IPS-18a (cell line): ENCODE measurements around the gene TBC1D7.
"Not testable (repeated sequence)": the region's sequence is repeated elsewhere in the genome, so short reads cannot be mapped to it uniquely, and the experiment has no call there.

Source experiments
- H3K27ac ChIP-seq: one replicate; pipeline ENCODE4 v1.5.1; 2013; ENCODE audit warnings: low read length
- H3K27me3 ChIP-seq: one replicate; pipeline ENCODE4 v1.6.1; 2013; ENCODE audit warnings: mild to moderate bottlenecking, low read length; ENCODE audit not compliant: control insufficient read depth, insufficient read depth
- H3K36me3 ChIP-seq: one replicate; pipeline ENCODE4 v1.6.1; 2013; ENCODE audit warnings: low read depth, low read length; ENCODE audit not compliant: control insufficient read depth
- H3K4me1 ChIP-seq: one replicate; pipeline ENCODE4 v1.6.1; 2013; ENCODE audit warnings: low read depth, low read length; ENCODE audit not compliant: control insufficient read depth
- H3K4me3 ChIP-seq: one replicate; pipeline ENCODE4 v1.5.1; 2013; ENCODE audit warnings: low read length
- H3K9ac ChIP-seq: one replicate; pipeline ENCODE4 v1.6.1; 2013; ENCODE audit warnings: mild to moderate bottlenecking, low read length, moderate library complexity
- H3K9me3 ChIP-seq: one replicate; pipeline ENCODE4 v1.6.1; 2013; ENCODE audit warnings: low read depth, low read length; ENCODE audit not compliant: control insufficient read depth

The TBC1D7 gene

GRCh38 chr6:13336553-13336952, 8.2 kb upstream of the TBC1D7 start:
- H3K9me3 ChIP-seq, result no peaks in the 10 kb centered on the region
- H3K9ac ChIP-seq, result no peak overlapping the region
- no peaks in the 10 kb centered on the region for H3K27me3 ChIP-seq
- H3K4me3 ChIP-seq, result no peak overlapping the region
- no peak overlapping the region for H3K27ac ChIP-seq
- peaks cover 7% of the 10 kb centered on the region for H3K4me1 ChIP-seq
- H3K36me3 ChIP-seq, result no peaks in the 10 kb centered on the region

DNA sequence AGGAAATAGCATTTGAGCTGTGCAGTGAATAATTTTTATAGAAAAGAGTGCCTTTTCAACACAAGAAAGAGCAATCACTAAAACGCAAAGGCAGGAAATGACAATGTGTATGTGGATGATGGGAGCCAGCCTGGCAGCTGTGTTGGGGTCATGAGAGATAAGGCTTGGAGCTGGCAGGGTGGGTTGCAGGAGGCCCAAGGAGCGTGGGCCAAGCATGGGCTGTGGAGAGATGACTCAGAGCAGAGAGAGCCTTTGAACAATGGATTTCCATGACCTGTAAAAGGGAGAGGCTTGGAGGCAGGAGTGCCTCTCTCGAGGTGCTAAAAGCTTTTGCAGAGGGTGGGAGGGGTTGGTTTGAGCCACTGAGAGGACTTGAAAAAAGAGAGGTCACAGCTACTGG, 6.6 kb upstream of the TBC1D7 start:
- Histone ChIP-seq H3K9me3 (no peaks in the 10 kb centered on the region), H3K36me3 (no peaks in the 10 kb centered on the region), H3K27ac (no peak overlapping the region), H3K4me3 (no peak overlapping the region), H3K27me3 (no peaks in the 10 kb centered on the region), H3K4me1 (peaks cover 7% of the 10 kb centered on the region), H3K9ac (no peak overlapping the region)

- H3K36me3 ChIP-seq, result no peaks in the 10 kb centered on the region
- H3K27ac ChIP-seq, result no peak overlapping the region
- peaks cover 3% of the 10 kb centered on the region for H3K4me1 ChIP-seq
- H3K9me3 ChIP-seq, result no peaks in the 10 kb centered on the region
- H3K4me3 ChIP-seq, result no peak overlapping the region
- H3K27me3 ChIP-seq, result no peaks in the 10 kb centered on the region
- H3K9ac ChIP-seq, result no peak overlapping the region
Observed at GRCh38 chr6:13332349-13332706, 4.0 kb upstream of the TBC1D7 start.

GRCh38 chr6:13331516-13332348, 3.4 kb upstream of the TBC1D7 start:
- H3K27me3 ChIP-seq, result no peaks in the 10 kb centered on the region
- H3K27ac ChIP-seq, result no peak overlapping the region
- H3K9me3 ChIP-seq, result no peaks in the 10 kb centered on the region
- H3K4me1 ChIP-seq, result peaks cover 8% of the 10 kb centered on the region
- no peak overlapping the region for H3K4me3 ChIP-seq
- H3K9ac ChIP-seq, result no peak overlapping the region
- no peaks in the 10 kb centered on the region for H3K36me3 ChIP-seq

DNA sequence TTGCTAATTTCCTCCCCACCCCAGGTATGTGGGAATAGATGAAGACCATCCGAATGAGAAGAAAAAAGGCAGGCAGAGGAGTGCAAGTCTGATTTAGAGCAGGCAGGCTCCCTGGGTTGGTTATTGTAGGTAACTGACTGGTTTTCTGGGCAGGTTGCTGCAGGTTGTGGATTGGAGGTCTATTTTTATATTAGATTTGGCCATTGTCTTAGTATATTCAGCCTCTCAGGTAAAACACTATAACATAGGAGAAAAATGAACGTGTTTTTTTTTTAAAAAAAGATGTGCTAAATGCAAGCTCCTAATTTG, 492 bp upstream of the TBC1D7 start:
- Histone ChIP-seq H3K9ac (peak overlapping the region; percentile 78), H3K27me3 (no peaks in the 10 kb centered on the region), H3K27ac (peak overlapping the region; percentile 91), H3K36me3 (peaks cover 10% of the 10 kb centered on the region), H3K9me3 (no peaks in the 10 kb centered on the region), H3K4me3 (peak overlapping the region; percentile 81), H3K4me1 (peaks cover 10% of the 10 kb centered on the region)

DNA sequence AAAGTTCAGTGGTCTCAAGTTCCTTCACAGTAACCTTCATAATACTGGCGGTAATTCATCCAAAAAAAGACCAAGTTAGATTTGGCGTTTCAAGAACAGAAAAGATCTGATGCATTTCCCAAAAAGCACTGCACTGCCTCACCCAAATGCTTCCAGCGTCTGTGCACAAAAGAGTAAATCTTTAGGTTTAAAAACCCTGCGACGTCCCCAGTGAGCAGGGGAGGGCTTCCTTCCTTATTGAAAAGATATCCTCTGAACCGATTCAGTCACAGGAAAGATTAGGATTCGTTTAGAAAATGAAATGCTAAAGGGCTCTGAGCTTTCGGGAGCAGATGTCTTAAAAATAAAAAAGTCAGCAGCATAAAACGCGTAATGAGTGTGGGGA, 654 bp downstream of the TBC1D7 start:
- Histone ChIP-seq H3K4me1 (peaks cover 10% of the 10 kb centered on the region), H3K4me3 (peak overlapping the region; percentile 81), H3K36me3 (peaks cover 18% of the 10 kb centered on the region), H3K27me3 (no peaks in the 10 kb centered on the region), H3K9ac (peak overlapping the region; percentile 94), H3K9me3 (no peaks in the 10 kb centered on the region), H3K27ac (peak overlapping the region; percentile 58)

- H3K36me3 ChIP-seq, result peaks cover 29% of the 10 kb centered on the region
- not testable (repeated sequence) for H3K27ac ChIP-seq, H3K9me3 ChIP-seq, H3K27me3 ChIP-seq, H3K4me3 ChIP-seq
- peaks cover 10% of the 10 kb centered on the region for H3K4me1 ChIP-seq
- peak overlapping the region; percentile 94 for H3K9ac ChIP-seq
Observed at GRCh38 chr6:13326031-13326586, 2.2 kb downstream of the TBC1D7 start.

DNA sequence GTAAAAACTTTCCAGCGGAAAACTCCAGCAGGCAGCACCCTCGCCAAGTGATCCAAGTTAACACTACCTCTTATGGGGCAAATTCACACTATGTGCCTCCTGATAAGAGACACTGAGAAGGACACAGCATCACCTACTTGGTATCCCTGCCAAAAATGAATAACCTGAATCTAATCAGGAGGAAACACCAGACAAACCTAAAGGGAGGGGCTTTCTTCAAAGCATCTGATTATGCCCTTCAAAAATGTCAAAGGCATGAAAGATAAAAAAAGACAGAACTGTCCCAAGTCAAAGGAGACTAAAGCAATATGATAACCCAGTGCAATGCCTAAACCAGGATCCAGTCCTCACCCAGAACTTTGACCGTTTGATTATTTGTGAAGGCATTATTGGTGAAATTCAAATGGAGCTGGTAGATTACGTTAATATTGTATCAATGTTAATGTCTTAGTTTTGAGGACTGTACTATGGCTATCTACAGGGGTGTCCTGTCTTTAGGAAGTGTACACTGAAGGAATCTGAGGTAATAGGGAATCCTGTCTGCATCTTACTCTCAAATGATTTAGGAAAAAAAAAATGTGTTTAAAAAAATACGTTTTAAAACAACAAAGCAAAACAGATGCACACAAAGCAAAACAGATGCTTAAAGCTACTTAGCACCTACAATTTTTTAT, 8.3 kb downstream of the TBC1D7 start:
- peaks cover 84% of the 10 kb centered on the region for H3K36me3 ChIP-seq
- no peaks in the 10 kb centered on the region for H3K9me3 ChIP-seq
- H3K4me3 ChIP-seq, result no peak overlapping the region
- H3K4me1 ChIP-seq, result no peaks in the 10 kb centered on the region
- H3K27ac ChIP-seq, result no peak overlapping the region
- H3K9ac ChIP-seq, result no peak overlapping the region
- H3K27me3 ChIP-seq, result no peaks in the 10 kb centered on the region

- Histone ChIP-seq H3K27me3 (no peaks in the 10 kb centered on the region), H3K4me1 (no peaks in the 10 kb centered on the region), H3K9ac (no peak overlapping the region), H3K27ac (no peak overlapping the region), H3K36me3 (peaks cover 80% of the 10 kb centered on the region), H3K4me3 (no peak overlapping the region), H3K9me3 (no peaks in the 10 kb centered on the region)
Observed at GRCh38 chr6:13318821-13319220, 9.5 kb downstream of the TBC1D7 start.

- Histone ChIP-seq H3K27ac (no peak overlapping the region), H3K9me3 (no peaks in the 10 kb centered on the region), H3K9ac (no peak overlapping the region), H3K4me1 (no peaks in the 10 kb centered on the region), H3K4me3 (no peak overlapping the region), H3K36me3 (peaks cover 66% of the 10 kb centered on the region), H3K27me3 (no peaks in the 10 kb centered on the region)
Observed at GRCh38 chr6:13315896-13316295, 12.4 kb downstream of the TBC1D7 start.

DNA sequence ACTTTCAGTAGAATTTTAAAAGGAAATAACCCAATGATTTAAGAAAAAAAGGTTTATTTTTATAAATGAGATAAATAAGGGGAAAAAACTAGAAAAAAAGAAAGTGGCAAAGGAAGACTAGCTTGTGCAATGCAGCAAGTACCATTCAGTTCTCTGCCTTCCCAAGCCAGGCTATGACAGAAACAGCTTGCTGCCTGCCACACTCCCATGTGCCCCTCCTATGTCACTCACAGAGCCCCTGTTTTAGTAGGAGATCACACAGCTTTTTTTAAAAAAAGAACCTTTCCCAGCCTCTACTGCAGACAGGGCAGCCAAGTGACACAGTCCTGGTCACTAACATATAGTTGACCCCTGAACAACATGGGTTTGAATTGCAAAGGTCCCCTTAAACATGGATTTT, 13.5 kb downstream of the TBC1D7 start:
- Histone ChIP-seq H3K36me3 (peaks cover 58% of the 10 kb centered on the region), H3K9ac (no peak overlapping the region)

GRCh38 chr6:13311155-13311554, 17.2 kb downstream of the TBC1D7 start:
- no peak overlapping the region for H3K27ac ChIP-seq
- H3K4me3 ChIP-seq, result no peak overlapping the region
- H3K9ac ChIP-seq, result no peak overlapping the region
- no peaks in the 10 kb centered on the region for H3K4me1 ChIP-seq
- H3K9me3 ChIP-seq, result no peaks in the 10 kb centered on the region
- peaks cover 52% of the 10 kb centered on the region for H3K36me3 ChIP-seq
- H3K27me3 ChIP-seq, result no peaks in the 10 kb centered on the region

More for the DNA sequence above, 13.5 kb downstream of the TBC1D7 start:
- H3K27ac ChIP-seq, result no peak overlapping the region
- H3K27me3 ChIP-seq, result no peaks in the 10 kb centered on the region
- H3K4me3 ChIP-seq, result no peak overlapping the region
- no peaks in the 10 kb centered on the region for H3K4me1 ChIP-seq
- no peaks in the 10 kb centered on the region for H3K9me3 ChIP-seq
